PC-3 (cell line): Measurements from ENCODE around the gene VAX1. TPM values are rescaled to one million over a fixed set of nuclear protein-coding genes. Genes with fewer than 3 reads are reported as not detected.
A peak's percentile ranks its signal among the peaks of the same experiment; 100 is the strongest.
"Not testable (repeated sequence)": the region's sequence is repeated elsewhere in the genome, so short reads cannot be mapped to it uniquely, and the experiment has no call there.

Source experiments
- ATAC-seq: fragments of 200-7000 bp; cut with Tn5 transposase; 2 replicates; pipeline ENCODE4 v1.9.1; 2020; ENCODE audit warnings: mild to moderate bottlenecking, moderate library complexity
- Bru-seq: library from RNA; stranded (reverse); fragments of 400-500 nt; gene quantifications from one replicate; lab custom pipeline; 2021; lab: Mats Ljungman, UMichigan
- BruChase-seq, 2 experiments: library from RNA; stranded (reverse); fragments of 400-500 nt; gene quantifications; one replicate each; lab custom pipeline; 2021; lab: Mats Ljungman, UMichigan
- BruUV-seq: library from RNA; stranded (reverse); fragments of 400-500 nt; replicated peaks from 2 replicates; lab custom pipeline; 2021; lab: Mats Ljungman, UMichigan
- CTCF ChIA-PET: fragments of 300-600 bp; sonication (Branson Sonifier 250); formaldehyde crosslinking; loops from one replicate; lab custom pipeline; 2022; ENCODE audit warnings: antibody characterized with exemption; lab: Charles Lee
- POLR2A ChIA-PET: fragments of 300-600 bp; sonication (Branson Sonifier 250); formaldehyde crosslinking; loops from one replicate; lab custom pipeline; 2022; ENCODE audit warnings: antibody characterized with exemption; ENCODE audit not compliant: unreplicated experiment; lab: Charles Lee
- DNase-seq: peaks from one replicate; pipeline ENCODE4 v3.0.0-alpha.2; 2015
- H2AFZ ChIP-seq: fragments of 300-600 bp; sonication (generic); 2 replicates; pipeline ENCODE4 v1.6.0; 2016; ENCODE audit warnings: antibody characterized with exemption, low read length
- H3F3A ChIP-seq: fragments of 300-600 bp; sonication (generic); one replicate; pipeline ENCODE4 v1.6.0; 2017; ENCODE audit warnings: antibody characterized with exemption, low read length, control low read depth, mild to moderate bottlenecking; ENCODE audit not compliant: unreplicated experiment
- H3K27ac ChIP-seq: fragments of 300-600 bp; sonication (generic); 2 replicates; pipeline ENCODE4 v1.5.1; 2016; ENCODE audit warnings: mild to moderate bottlenecking, low read length
- H3K27me3 ChIP-seq: fragments of 300-600 bp; sonication (generic); 2 replicates; pipeline ENCODE4 v1.6.1; 2016; ENCODE audit warnings: low read length, mixed read lengths
- H3K36me3 ChIP-seq: fragments of 300-600 bp; sonication (generic); 2 replicates; pipeline ENCODE4 v1.6.1; 2016; ENCODE audit warnings: low read depth, mixed run types, low read length, mixed read lengths
- H3K4me1 ChIP-seq: fragments of 300-600 bp; sonication (generic); 2 replicates; pipeline ENCODE4 v1.5.1; 2016; ENCODE audit warnings: low read length; ENCODE audit not compliant: insufficient read depth
- H3K4me2 ChIP-seq: fragments of 300-600 bp; sonication (generic); 2 replicates; pipeline ENCODE4 v1.6.0; 2016; ENCODE audit warnings: low read length
- H3K4me3 ChIP-seq: fragments of 300-600 bp; sonication (generic); 2 replicates; pipeline ENCODE4 v1.5.1; 2016; ENCODE audit warnings: mild to moderate bottlenecking, low read length, mixed read lengths
- H3K79me2 ChIP-seq: fragments of 300-600 bp; sonication (generic); 2 replicates; pipeline ENCODE4 v1.6.1; 2017; ENCODE audit warnings: low read length, mixed read lengths
- H3K9ac ChIP-seq: fragments of 300-600 bp; sonication (generic); 2 replicates; pipeline ENCODE4 v1.6.0; 2016; ENCODE audit warnings: mild to moderate bottlenecking, low read length
- H3K9me2 ChIP-seq: fragments of 300-600 bp; sonication (generic); replicated peaks from 2 replicates; pipeline ENCODE4 v1.6.1; 2016; ENCODE audit warnings: mixed run types, low read length, mixed read lengths
- H3K9me3 ChIP-seq: fragments of 300-600 bp; sonication (generic); 2 replicates; pipeline ENCODE4 v1.6.1; 2016; ENCODE audit warnings: low read length, mixed read lengths
- H4K20me1 ChIP-seq: fragments of 300-600 bp; sonication (generic); 2 replicates; pipeline ENCODE4 v1.6.1; 2016; ENCODE audit warnings: low read length, mixed read lengths
- CTCF ChIP-seq: fragments of 300-600 bp; sonication (generic); conservative IDR thresholded peaks from 2 replicates; pipeline ENCODE4 v1.5.1; 2017; ENCODE audit warnings: antibody characterized with exemption, low read depth, mild to moderate bottlenecking, low read length
- EZH2 ChIP-seq: fragments of 300-600 bp; sonication (generic); IDR thresholded peaks from one replicate; pipeline ENCODE4 v1.6.1; 2017; ENCODE audit warnings: antibody characterized with exemption, mild to moderate bottlenecking, low read length; ENCODE audit not compliant: unreplicated experiment
- EZH2phosphoT487 ChIP-seq: fragments of 300-600 bp; sonication (generic); IDR thresholded peaks from 2 replicates; pipeline ENCODE4 v1.6.1; 2018; ENCODE audit warnings: mild to moderate bottlenecking, antibody characterized with exemption, low read length, borderline replicate concordance
- intact Hi-C: fragments of 100-400 bp; cut with micrococcal nuclease; formaldehyde crosslinking; loops from 2 replicates; pipeline ENCODE4 v1.9.0; 2023
- long read RNA-seq: library from polyadenylated mRNA; unstranded; transcript quantifications from one replicate; pipeline ENCODE4 v2.0.0, GENCODE V29; 2021; ENCODE audit not compliant: unreplicated experiment
- total RNA-seq: library from RNA; depleted of rRNA; stranded (reverse); fragments of >200 nt; gene quantifications from 2 replicates; pipeline ENCODE4 v1.2.3, GENCODE V29; 2014; rRNA removed

The VAX1 gene
- 0.12 and 0.98 TPM in 2 replicates for total RNA-seq
- not detected for Bru-seq, nascent RNA
- percentile 7 among the genes with signal in this experiment for BruChase-seq, experiment 1, labeled RNA remaining after a 6-hour chase
- percentile 7 among the genes with signal in this experiment for BruChase-seq, experiment 2, labeled RNA remaining after a 2-hour chase
- long read RNA-seq, result 0 reads

GRCh38 chr10:117137911-117138642, at the start of gene VAX1:
VAX1 (minus strand) TSS chr10:117138270; CDS start chr10:117138056, 214 bp downstream.
- Histone ChIP-seq H3F3A (no peaks in the 10 kb centered on the region), H3K36me3 (no peaks in the 10 kb centered on the region), H3K4me3 (peak within 1 kb of the TSS; percentile 75), H3K27ac (no peak within 1 kb of the TSS), H3K4me2 (peak within 1 kb of the TSS; percentile 91), H3K79me2 (no peaks in the 10 kb centered on the region), H3K9ac (no peak within 1 kb of the TSS; the same call in 1 of the 2 replicates), H3K9me2 (no peaks in the 10 kb centered on the region), H4K20me1 (no peaks in the 10 kb centered on the region), H3K27me3 (peaks cover 25% of the 10 kb centered on the region), H3K4me1 (peaks cover 9% of the 10 kb centered on the region; the same call in 1 of the 2 replicates), H3K9me3 (no peaks in the 10 kb centered on the region), H2AFZ (peak within 1 kb of the TSS; percentile 81)
- DNase-seq (peak; percentile 30), ATAC-seq (peak; percentile 32; the same call in 1 of the 2 replicates)
- POLR2A ChIA-PET, result no interaction called here
- BruUV-seq, result no TSS peak
- intact Hi-C loops, result no loop called here
- TF ChIP-seq CTCF, result no peak
- no peak for TF ChIP-seq EZH2
- no peak; the same call in 1 of the 2 replicates for TF ChIP-seq EZH2phosphoT487
- CTCF ChIA-PET, result interaction anchor here (0.6 kb wide), 1 partner anchor 511 kb away, joined by 8 read pairs; no protein-coding TSS in a partner anchor

- CTCF ChIA-PET, result interaction anchor here (0.7 kb wide), 1 partner anchor 486 kb away, joined by 3 read pairs; no protein-coding TSS in a partner anchor
- peak; percentile 59 for ATAC-seq
- TF ChIP-seq EZH2 (no peak), CTCF (no peak), EZH2phosphoT487 (no peak)
- no peaks in the 10 kb centered on the region for H3K36me3 ChIP-seq
- H3K9ac ChIP-seq, result no peak overlapping the region
- H4K20me1 ChIP-seq, result no peaks in the 10 kb centered on the region
- intact Hi-C loops, result no loop called here
- H2AFZ ChIP-seq, result peak overlapping the region; percentile 52; the same call in 1 of the 2 replicates
- DNase-seq, result peak; percentile 77
- peak overlapping the region; percentile 15; the same call in 1 of the 2 replicates for H3K27ac ChIP-seq
- H3F3A ChIP-seq, result no peaks in the 10 kb centered on the region
- peaks cover 15% of the 10 kb centered on the region for H3K4me1 ChIP-seq
- no TSS peak for BruUV-seq
- H3K27me3 ChIP-seq, result no peaks in the 10 kb centered on the region
- H3K9me3 ChIP-seq, result no peaks in the 10 kb centered on the region
- H3K4me2 ChIP-seq, result peak overlapping the region; percentile 29
- POLR2A ChIA-PET, result no interaction called here
- no peaks in the 10 kb centered on the region for H3K9me2 ChIP-seq
- H3K79me2 ChIP-seq, result no peaks in the 10 kb centered on the region
- no peak overlapping the region for H3K4me3 ChIP-seq
Measured at GRCh38 chr10:117186832-117187615, 49.0 kb upstream of the VAX1 start.

- H3K27me3 ChIP-seq, H3K9me2 ChIP-seq, H3F3A ChIP-seq, H3K27ac ChIP-seq, H3K4me2 ChIP-seq, H3K36me3 ChIP-seq, H3K79me2 ChIP-seq, H4K20me1 ChIP-seq, CTCF ChIA-PET, H3K4me3 ChIP-seq, BruUV-seq, intact Hi-C loops, H3K9me3 ChIP-seq, POLR2A ChIA-PET, H2AFZ ChIP-seq, ATAC-seq, H3K9ac ChIP-seq: not testable (repeated sequence)
- peak; percentile 15 for DNase-seq
- peaks cover 15% of the 10 kb centered on the region for H3K4me1 ChIP-seq
Measured at GRCh38 chr10:117185817-117186216, 47.7 kb upstream of the VAX1 start.
